Stimulated activated CD4-positive, alpha-beta T cell treated with anti-CD3 and anti-CD28 coated beads, Interleukin-12 subunit alpha, Interleukin-12 subunit beta, amount 100 ng/mL, for 4 hours (primary cell): ENCODE measurements around the gene ARHGEF7.

Experiments
- DNase-seq: peaks from one replicate; pipeline ENCODE4 v3.0.0-alpha.2; 2020

The ARHGEF7 gene

DNA sequence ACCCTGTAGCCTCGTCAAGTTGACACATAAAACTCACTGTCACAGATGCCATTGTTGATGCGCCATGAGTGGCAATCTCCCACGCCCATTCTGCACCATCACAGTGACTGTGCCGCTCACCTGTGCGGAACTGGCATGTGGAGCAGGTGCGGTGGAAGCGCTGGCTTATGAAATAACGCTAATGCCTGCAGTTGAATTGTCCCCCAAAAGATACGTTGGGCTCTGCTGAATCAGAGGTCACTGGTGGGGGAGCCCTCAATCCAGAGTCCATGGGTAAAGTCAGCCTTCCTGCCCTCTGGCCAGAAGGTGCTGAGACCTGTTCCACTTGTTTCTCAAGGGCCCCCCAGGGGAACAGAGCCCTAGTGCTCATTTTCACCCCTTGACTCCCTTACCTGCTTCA, 2.9 kb upstream of the ARHGEF7 start:
- DNase-seq: no peak

DNA sequence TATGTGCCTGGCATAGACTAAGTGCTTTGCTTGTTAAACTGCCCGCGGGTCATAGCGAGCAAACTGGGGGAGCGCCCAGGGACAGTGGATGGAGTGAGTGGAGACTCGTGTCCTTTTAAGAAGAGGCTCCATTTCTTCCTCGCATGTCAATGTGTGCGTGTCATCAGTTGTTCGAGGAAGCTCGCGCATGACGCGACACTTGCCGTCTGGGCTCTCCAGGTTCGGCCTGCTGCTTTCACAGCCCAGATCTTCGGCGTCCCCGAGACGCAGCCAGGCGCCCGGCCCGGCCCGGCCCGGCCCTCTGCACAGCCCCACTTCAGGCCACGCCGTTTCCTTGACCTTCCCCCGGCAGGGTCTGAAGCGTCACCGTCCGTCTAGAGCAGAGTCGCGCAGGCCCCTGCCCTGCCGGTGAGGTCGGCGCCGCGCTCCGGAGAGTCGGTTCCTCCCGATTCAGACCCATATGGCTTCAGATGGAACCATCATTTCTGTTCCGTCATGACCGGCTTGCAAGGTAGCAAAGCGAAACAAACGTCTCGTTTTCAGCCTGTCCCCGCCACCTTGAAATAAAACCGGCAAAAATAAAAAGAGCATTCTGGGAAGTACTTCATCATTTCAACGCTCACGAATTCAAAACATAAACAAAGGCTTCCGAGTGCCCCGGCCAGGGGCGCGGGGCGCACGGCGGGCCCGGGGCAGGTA, 599 bp upstream of the ARHGEF7 start:
- no peak for DNase-seq

DNA sequence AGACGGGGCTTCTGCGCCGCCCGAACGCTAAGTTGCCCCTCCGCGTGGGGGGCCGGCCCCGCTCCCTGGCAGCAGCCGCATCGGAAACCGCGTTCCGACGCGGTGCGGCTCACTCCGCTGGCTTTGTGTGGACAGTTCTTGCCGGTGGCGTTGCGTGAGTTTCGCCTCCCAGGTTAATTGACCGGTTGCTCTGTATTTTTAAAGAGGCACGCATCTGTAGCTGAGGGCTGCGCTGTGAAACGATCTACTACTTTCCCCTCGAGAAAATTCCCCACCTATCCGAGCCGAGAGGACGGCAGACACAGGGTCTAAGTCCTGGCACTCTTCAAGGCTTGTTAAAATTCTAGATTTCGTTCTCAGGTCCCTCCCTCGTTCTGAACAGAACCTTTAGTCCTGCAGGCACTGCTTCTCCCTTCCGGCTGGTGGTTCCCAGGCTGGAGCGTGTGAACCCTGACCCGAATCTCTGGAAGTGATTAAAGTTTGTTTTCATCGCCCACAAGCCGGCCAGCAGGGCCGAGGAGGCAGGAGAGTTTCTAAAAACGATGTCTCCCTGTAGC, 933 bp downstream of the ARHGEF7 start:
- no peak for DNase-seq

DNA sequence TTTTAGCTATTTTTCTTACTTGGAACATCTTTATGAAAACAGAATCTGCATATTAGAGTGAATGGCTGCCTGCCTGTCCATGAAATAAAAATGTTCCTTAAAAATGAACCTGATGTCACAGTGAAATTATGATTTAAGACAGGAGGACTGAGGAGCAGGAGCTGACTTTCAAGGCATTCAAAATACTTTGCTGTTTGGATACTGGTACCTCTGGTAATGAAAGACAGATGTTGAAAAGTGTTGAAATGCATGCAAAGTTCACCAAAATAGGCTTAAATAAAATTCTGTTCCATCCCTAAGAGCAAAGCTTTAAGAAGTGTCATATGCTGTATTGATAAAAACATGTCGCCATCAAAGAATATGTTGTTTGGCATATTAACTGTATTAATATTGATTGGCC, 1.7 kb downstream of the ARHGEF7 start:
- no peak for DNase-seq

DNA sequence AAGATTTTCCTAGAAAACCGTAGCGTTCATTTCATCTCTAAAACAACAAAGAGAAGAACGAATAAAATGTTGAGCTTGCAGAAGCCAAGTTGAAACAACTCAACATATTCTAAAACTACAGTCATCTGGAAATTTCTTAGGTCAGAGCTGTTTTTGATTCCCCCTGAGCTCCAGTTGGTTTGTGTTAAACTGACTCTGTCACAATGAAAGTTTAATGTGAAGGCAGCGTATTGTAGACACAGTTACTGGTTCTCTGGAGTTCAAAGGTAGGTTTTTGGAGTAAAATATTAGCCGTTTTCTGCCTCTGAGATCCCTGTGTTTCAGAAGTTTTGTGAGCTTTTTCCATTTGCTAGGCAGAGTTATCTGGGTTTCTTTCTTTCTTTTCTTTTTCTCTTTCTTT, 2.2 kb downstream of the ARHGEF7 start:
- DNase-seq: no peak

DNA sequence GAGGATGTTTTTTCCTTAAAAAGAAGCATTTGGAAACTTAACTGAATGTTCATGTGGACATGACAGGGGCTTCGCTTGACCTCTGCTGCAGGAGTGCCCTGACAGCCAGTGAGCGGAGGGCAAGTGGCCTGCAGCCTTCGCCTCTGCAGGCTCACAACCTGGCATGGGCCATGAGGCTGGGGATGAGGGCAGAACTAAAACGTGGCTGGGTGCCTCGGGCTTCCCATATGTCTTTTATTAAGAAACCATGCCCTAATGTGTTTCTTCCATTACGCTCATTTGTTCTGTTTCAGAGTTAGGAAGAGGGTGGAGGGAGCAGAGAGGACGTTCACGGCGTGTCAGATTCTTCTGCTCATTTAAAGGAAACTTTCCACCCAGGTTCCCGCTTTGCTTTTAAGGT, 2.9 kb downstream of the ARHGEF7 start:
- DNase-seq: no peak

DNA sequence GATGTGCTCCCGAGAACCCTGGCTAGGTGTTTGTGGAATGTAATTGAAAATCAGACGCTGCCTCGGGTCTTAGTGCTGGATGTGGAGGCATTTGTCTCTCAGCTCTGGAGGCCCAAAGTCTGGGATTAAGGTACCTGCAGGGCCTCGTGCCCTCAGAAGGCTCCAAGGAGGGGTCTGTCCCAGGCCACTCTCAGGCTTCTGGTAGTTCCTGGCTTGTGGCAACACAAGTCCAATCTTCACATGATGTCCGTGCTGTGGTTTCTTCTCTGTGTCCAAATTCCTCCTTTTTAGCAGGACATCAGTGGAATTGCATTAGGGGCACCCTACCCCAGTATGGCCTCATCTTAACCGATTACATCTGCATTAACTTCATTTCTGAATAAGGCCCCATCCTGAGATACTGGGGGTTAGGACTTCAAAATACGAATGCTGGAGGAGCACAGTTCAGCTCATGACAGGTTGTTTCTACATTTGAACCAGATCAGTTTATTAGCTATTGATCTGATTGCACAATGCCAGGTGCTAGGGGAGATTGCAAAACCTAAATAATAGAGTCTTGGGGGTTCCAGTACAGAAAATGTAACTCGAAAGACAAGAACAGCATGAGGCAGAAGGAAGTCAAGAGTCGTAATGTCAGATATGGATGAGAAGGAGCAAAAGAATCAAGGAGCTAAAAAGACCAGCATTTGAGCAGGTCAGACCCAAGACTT, 3.9 kb downstream of the ARHGEF7 start:
- DNase-seq: no peak

DNA sequence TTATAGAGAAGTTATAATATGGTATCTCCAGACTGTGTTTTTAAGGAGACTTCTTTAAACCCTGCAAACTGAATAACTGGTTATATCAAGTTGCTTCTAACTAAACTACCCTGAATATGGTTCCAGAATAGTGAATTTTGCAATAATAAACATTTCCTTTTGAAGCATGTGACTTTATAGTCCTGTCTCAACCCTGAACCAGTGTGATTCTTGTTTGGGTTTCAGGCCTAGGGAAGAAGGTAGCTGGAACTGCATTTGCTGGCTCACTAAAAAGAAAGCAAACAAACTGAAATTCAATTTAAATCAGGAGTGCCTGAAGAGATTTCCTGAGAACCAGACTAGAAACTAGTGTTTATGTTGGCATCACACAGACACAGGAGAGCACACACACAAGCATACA, 4.9 kb downstream of the ARHGEF7 start:
- no peak for DNase-seq

DNA sequence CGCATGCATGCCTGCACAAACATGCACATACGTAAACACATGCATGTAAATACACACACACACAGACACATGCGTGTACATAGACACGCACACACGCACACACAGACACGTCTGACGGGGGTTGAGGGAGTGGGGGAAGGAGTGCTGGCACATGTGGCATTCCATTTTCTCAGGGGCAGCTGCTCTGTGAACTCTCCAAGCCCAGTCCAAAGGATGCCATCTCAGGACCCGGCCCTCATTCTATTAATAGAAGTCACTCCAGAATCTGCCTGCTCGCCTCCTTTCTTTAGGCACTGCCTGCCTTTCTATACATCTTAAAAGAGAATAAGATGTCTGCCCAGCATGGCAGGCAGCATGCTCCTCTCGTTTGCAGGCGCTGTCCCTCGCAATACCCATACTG, 5.3 kb downstream of the ARHGEF7 start:
- DNase-seq: no peak

DNA sequence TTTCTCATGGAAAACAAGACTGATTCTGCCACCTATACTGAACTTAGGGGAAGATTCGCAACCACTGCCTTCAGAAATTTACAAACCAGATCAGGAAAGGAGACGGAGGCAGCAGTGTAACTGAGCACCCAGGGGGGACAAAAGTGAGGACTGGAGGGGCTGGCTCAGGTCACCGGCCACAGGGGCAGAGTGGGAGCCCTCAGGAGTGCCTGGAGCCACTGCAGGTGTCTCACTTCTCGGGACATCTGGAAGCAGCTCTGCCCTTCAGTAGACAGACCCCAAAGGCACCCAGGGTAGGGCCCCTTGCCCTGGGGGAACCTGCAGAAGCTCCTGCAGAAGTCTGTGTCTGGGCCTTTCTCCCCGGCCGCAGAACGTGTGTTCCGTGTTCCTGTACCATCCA, 5.8 kb downstream of the ARHGEF7 start:
- no peak for DNase-seq

DNA sequence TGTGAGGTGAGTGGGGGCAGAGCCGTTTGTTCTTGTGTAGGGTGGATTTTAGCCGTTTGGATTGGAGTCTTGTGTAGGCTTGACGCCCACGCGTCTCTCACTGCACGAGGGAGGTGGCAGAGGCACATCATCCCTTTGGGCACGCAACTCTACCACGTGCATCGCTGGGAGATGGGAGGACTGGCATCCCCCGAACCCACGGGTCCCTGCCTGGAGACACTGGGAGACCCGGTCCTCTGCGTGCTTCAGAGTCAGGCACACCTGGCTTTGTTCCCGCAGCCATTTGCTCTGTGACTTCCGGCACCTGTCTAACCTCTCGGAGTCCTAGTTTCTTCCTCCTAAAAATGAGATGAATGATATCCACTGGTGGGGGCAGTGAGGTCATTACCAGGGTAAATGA, 6.4 kb downstream of the ARHGEF7 start:
- no peak for DNase-seq

DNA sequence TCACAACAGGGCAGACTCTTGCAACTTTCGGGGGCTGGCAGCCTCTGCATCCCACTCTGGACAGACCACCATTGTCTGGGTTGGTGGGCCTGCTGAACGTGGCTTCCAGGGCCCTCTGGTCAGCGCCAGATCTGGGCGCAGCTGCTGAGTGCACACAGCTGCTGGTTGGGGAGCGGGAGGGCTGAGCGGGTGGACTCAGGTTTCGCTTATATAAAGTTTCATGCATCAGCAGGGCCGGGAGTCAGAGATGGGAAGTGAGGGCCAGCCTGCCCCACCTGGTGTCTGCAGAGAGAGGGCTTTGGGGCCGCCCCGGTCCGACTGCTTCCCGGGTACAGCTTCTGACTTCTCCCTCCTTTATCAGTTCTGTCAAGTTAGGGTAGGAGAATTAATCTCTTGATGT, 6.9 kb downstream of the ARHGEF7 start:
- no peak for DNase-seq

DNA sequence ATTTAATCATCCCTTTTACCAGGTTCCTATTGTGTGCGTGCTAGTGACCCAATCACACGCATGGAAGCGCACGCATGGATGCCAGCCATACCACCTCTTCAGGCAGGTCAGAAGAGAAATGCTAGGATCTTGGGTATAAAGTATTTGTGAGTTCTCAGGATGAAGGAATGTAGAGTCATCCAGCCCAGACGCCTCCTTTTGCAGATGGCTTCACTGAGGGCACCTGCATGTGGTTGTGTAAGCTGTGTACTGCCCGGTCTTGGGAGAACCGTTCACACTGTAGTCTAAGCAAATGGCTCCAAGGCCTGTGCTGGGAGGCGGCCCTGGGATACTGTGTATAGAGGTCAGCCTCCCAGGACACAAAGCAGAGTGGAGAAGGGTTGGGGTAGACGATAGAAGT, 7.5 kb downstream of the ARHGEF7 start:
- DNase-seq: no peak

DNA sequence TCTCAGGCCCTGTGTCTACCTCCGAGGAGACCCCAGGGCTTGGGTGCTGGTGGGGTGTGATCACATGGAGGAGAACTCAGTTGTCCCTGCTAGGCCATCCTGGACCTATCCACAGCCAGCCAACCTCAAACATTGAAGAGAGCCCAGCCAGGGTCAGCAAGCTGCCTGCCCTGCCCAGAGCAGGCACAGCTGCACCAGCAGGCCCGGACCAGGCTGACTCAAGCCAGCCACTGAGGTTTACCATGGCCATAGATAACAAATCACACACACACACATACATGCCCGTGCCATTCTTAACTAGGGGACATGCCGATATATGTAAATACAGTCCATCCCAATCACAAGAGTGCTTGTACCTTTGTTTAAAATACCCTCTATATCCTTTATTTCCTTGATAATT, 8.1 kb downstream of the ARHGEF7 start:
- DNase-seq: no peak

DNA sequence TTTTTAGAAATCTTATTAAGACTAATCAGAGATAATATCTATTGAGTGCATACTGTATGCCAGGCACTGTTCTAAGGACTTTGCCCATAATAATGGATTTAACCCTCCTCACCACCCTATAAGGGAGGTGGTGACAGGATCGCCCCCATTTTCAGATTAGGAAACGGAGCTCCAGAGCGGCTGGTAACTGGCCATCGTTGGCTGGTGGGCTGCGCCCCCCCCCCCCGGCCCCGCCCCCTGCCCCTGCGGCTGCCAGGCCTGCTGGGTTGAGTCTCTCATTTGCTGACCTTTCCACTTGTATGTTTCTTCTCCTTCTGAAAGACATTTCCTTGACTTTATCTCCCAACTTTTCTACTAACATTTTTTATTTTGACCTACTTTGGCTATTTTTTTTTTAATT, 8.5 kb downstream of the ARHGEF7 start:
- no peak for DNase-seq

DNA sequence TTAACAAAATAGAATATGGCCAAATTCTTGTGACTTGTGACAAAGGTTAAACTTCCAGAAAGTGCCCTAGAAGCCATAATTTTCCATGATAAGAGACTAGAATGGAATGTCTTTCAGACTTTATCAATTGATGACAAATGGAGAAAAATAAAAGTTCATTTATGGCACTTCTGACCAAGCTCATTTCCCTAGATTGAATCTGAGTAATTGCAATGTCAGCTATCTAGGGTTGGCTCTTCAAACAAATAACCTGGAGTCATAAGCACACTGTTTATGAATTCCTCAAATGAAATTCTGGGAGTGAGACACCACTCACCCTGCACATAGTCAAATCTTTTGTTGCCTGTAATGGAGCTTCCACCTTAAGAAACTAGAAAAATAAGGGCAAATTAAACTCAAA, 11.4 kb downstream of the ARHGEF7 start:
- DNase-seq: no peak

DNA sequence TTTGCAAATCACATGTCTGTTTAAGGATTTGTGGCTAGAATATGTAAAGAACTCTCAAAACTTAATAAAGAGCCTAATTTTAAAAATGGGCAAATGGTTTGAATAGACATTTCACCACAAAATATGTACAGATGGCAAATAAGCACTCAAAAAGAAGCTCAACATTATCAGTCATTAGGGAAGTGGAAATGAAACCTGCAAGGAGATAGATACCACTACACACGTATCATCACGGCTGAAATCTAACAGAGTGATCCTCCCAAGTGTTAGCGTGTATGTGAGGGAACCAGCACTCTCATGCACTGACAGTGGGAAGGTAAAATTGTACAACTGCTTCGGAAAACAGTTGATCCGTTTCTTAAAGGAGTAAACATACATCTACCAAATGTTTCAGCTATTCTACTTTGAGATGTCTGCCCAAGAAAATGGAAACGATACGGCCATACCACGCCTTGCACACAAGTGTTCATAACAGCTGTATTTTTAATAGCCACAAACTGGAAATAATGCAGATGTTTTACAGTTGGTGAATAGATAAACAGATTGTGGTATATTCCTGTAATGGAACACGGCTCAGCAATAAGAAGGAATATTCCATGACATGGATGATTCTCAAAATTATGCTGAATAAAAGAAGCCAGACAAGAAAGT, 14.5 kb downstream of the ARHGEF7 start:
- DNase-seq: no peak

DNA sequence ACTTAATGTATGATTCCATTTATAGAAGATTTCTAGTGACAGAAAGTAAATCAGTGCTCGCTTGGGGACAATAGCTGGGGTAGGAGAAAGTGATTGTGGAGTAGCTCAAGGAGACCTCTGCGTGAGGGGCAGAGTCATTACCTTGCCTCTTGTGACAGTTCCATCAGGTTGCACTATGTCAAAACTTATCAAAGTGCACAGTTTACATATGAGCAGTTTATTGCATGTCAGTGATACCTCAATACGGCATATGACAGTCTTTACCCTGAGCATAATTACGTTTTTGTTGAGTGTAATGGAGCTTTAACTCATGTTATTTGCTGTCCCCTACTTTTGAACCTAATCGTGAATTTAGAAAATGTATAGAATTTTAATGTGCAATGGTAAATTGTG, 15.0 kb downstream of the ARHGEF7 start:
- no peak for DNase-seq

DNA sequence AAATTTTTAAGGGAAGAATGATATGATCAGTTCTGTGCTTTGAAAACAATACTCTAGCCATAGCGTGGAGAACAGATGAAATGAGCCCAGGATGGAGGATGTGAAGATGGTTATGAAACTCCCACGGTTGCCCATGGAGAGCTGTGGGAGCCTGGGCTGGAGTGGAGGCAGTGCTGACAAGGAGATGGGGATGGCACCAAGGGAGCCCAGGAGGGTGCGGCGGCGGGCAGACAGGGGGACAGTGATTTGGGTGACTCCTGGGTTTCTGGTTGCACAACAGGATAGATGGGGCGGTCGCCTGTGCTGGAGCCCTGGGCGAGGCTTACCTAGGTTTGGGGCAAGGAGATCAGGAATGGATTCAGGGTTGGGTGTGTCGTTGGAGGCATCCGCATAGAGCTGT, 15.9 kb downstream of the ARHGEF7 start:
- DNase-seq: no peak

DNA sequence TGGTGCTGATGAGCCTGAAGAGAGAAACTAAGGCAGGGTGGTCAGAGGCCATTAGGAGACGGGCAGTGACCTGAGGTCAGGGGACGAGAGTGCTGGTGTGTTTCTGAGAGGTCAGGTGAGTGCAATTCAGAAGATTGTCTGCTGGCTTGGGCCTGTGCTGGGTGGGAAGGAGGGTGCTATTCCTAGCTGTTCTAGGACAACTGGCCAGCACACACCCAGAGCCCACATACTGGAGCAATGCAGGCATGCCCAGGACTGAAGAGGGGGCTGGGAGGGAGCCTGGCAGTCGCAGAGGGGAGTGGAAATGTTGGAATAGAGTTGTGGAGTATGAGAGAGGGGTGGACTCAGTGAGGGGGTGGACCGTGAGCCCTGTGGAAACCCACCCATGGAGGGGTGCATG, 16.5 kb downstream of the ARHGEF7 start:
- DNase-seq: no peak

DNA sequence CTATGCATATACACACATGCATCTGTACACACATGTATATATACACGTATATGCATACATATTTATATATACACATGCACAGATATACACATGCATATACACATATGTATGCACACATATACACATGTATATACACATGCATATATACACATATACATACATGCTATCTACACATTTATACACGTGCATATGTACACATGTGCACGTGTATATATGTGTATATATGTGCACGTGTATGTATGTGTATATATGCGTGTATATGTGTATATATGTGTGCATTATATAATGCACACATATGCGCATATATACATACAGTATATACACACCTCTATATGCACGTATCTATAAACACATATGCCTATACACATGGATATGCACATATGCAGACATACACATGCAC, 17.8 kb downstream of the ARHGEF7 start:
- DNase-seq: no peak

DNA sequence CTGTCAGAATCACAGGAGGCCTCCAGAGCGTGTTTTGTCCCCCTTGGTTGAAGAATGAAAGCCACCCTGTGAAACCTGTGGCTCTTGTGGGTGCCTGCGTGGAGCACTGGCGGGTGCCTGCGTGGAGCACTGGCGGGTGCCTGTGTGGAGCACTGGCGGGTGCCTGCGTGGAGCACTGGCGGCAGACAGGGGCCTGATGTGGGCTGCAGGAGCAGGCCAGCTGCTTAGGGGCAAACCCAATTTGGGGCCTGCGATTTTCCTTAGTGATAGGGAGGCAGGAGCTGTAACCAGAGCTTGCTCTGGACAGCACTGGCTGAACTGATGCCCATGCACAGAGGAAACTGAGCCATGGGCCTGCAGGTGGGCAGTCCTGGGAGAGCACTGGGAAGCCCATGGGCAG, 24.3 kb downstream of the ARHGEF7 start:
- no peak for DNase-seq

DNA sequence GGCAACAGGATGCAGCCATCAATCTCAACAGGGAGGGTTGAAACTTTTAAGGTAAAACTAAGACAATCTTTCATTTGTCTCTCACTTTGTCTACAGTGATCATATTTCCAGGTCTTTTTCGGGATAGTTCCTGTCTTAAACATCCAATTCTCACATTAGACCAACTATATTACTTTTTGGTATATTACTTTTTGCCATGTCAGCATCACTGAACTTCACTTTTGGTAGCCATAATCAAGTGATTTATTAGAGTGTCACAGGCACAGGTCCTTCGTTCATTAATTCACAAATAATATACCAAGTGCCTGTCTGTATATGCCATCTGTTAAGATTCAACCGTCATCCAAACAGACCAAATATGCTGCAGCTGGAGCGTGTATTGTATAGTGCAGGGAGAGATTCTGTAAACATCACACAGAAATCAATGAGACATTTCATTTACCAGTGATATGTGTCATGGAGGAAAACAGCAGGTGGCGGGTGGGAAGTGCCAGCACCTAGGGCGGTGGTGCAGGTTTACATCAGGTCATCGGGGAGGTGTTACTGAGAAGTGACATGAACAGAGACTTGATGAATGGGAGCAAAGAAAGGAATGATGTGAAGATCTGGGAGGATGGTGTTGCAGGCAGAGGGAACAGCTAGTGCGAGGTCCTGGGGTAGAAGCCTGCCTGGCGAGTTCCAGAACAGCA, 24.9 kb downstream of the ARHGEF7 start:
- no peak for DNase-seq
